Heart left ventricle (tissue), 13 donors: ENCODE measurements around the gene ABCC1.

Experiments used
- POLR2A ChIP-seq, 2 donors: fragments of 450-650 bp; IDR thresholded peaks; one replicate each; pipeline ENCODE4 v1.6.1; 2017; ENCODE audit warnings: antibody characterized with exemption in 2 of 2, mild to moderate bottlenecking in 2 of 2, moderate library complexity in 2 of 2
- TF ChIP-seq, protein P1 (sequence below), 12 donors: fragments of 200-600 bp; sonication (generic) in 4 of 12; IDR thresholded peaks; one replicate each; pipeline versions ENCODE4 v1.5.0 to v1.8.0; 2018 to 2022; ENCODE audit warnings: antibody characterized with exemption in 12 of 12, mild to moderate bottlenecking in 5 of 12
- donor health status: ischemic (EF 13 %, LVEDD 7.1; RV severe dilation, severe dysfunction).
- donor health status: DM: no; HTN: yes; CAD: no.
- donor health status: DM: no; HTN: no; CAD: no.
- donor health status: ischemic (EF 25% LVEDD 6.9; RV normal size, moderate dysfunction).
- donor health status: ischemic (EF 25% LVEDD 5.7; RV mildly dilated, moderate dysfunction).
- donor health status: ischemic (EF 35%, LVEDD 5.7; RV mildly dilated, moderate dysfunction).
- donor health status: nonischemic (EF 11% LVEDD 7.7; RV severe dilation, severe dysfunction).
- donor health status: DM: yes; HTN: yes; CAD: no.
- donor health status: PGD.
- donor health status: ischemic (EF 29% LVEDD 5.4; RV normal size, mild dysfunction).
- donor health status: nonischemic (EF 23%, LVEDD 6.1; RV moderate dilation, normal function).

GRCh38 chr16:15961060-15961511 is 11.7 kb downstream of the ABCC1 start:
- TF ChIP-seq, protein P1, sequence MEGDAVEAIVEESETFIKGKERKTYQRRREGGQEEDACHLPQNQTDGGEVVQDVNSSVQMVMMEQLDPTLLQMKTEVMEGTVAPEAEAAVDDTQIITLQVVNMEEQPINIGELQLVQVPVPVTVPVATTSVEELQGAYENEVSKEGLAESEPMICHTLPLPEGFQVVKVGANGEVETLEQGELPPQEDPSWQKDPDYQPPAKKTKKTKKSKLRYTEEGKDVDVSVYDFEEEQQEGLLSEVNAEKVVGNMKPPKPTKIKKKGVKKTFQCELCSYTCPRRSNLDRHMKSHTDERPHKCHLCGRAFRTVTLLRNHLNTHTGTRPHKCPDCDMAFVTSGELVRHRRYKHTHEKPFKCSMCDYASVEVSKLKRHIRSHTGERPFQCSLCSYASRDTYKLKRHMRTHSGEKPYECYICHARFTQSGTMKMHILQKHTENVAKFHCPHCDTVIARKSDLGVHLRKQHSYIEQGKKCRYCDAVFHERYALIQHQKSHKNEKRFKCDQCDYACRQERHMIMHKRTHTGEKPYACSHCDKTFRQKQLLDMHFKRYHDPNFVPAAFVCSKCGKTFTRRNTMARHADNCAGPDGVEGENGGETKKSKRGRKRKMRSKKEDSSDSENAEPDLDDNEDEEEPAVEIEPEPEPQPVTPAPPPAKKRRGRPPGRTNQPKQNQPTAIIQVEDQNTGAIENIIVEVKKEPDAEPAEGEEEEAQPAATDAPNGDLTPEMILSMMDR (IDR thresholded peaks at IDR 0.05): no peak
- no peak for TF ChIP-seq POLR2A (IDR thresholded peaks at IDR 0.05)
